Left ventricle myocardium superior (tissue), 1 donor: ENCODE results near the gene TMCC2. TPM values are rescaled to one million over a fixed set of nuclear protein-coding genes. Genes with fewer than 3 reads are reported as not detected.
A peak's percentile ranks its signal among the peaks of the same experiment; 100 is the strongest.

Experiments
- ATAC-seq: fragments of 200-7000 bp; cut with Tn5 transposase; one replicate; pipeline ENCODE4 v1.9.1; 2020; ENCODE audit warnings: mild to moderate bottlenecking, moderate library complexity
- DNase-seq: peaks from one replicate; pipeline ENCODE4 v3.0.0-alpha.2; 2020
- intact Hi-C: fragments of 100-400 bp; cut with micrococcal nuclease; formaldehyde crosslinking; loops from one replicate; pipeline ENCODE4 v1.11.0; 2022
- total RNA-seq: library from RNA; stranded (reverse); fragmentation: NEBNext Ultra II Directional; extraction: Animal tissue kit (Norgen Biotek cat#: 25700); gene quantifications from one replicate; pipeline ENCODE4 v1.2.1, GENCODE V29; 2021
- donor health status: DM: no; HTN: yes; CAD: no; lungs with severe emphysema.

Gene TMCC2
- total RNA-seq, 1 donor from 2014 or later: 1.3 TPM

- ATAC-seq: peak; percentile 36
- peak; percentile 63 for DNase-seq
Measured at GRCh38 chr1:205313563-205314308, 86.0 kb downstream of the TMCC2 start.

DNA sequence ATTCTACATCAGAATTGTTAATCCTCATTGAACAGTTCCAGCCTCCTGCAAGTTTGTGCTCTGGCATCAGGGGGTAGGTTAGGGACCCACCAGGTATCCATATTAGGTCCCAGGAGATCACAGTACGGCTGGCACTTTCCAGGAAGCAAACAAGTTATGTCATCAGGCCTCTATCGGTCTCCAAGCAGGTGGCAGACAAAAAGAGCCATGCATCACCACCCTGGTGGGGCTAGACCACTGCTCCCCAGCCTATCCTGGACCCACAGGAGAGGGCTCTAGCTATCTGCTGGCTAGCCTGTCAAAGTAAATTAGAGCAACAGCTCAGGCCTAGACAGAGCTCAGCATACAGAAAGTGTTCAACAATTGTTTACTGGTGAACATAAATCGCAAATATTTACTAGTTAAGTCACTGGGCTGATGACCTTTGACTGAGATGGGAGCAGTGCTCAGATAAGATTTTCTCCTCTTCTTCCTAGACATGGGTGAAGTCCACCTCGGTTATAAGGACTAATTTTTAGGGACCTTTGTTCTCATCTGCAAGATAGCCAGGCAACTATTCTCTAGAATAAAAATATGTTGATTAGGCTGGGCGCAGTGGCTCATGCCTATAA lies 87.4 kb downstream of the TMCC2 start:
- DNase-seq: no peak
- no peak for ATAC-seq
- intact Hi-C loops: no loop called here

More at GRCh38 chr1:205313563-205314308, 86.0 kb downstream of the TMCC2 start:
- intact Hi-C loops: no loop called here

DNA sequence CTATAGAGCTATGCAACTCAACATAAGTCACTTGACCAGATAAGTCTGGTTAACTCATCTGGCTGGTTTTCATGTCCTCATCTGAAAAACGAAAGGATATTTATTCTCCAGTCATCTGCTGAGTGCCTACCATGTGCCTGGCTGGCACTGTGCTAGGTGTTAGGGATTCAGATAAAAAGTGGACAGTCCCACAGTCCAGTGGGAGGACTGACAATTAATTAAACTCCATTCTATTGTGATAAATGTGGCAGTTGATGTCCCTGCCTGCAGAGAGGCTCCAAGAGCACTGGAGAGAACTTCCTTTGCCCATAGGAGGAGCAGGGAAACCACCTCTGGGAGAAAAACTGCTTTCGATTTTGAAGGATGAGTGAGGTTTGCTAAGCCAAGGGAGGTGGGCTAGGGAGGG lies 88.4 kb downstream of the TMCC2 start:
- peak; percentile 54 for ATAC-seq
- intact Hi-C loops: no loop called here
- peak; percentile 47 for DNase-seq

GRCh38 chr1:205317311-205317917 lies 89.7 kb downstream of the TMCC2 start:
- DNase-seq: peak; percentile 88
- peak; percentile 68 for ATAC-seq
- intact Hi-C loops: no loop called here

DNA sequence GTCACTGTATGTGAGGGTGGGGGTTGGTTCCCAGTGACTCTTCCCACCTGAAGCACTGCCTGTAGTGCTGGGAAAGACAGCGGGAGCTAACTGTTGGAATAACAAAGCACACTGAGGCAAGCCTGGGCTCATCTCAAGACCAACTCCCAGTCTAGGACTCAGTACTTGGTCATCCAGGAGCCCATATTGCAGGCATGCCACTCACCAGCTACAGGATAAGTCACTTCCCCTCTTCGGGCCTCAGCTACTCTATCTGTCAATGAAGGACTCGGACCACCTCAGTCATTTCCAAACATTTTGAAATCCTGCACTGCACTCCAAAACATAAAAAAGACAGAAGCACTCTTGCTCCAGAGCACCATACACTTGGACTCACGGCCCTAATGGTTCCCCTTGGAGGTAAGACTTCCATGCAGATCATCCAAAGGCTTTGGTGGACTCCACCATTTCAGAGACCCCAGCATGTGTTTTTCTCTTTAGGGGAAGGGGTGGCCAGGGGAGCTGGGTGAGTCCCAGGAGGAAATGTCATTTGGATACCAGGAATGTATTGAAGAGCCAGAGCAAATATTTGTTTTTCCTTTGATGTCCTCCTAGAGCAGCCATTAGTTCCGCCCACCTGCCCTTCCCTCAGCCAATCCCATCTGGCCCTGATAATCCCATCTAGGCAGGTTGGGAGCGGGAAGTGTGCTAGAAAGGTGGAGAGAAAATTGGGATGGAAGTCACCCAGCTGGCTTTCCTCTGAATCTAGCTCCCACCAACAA lies 90.7 kb downstream of the TMCC2 start:
- ATAC-seq (no peak), DNase-seq (no peak)
- intact Hi-C loops: no loop called here

GRCh38 chr1:205319081-205320018 lies 91.6 kb downstream of the TMCC2 start:
- DNase-seq: peak; percentile 77
- intact Hi-C loops: no loop called here
- peak; percentile 38 for ATAC-seq

DNA sequence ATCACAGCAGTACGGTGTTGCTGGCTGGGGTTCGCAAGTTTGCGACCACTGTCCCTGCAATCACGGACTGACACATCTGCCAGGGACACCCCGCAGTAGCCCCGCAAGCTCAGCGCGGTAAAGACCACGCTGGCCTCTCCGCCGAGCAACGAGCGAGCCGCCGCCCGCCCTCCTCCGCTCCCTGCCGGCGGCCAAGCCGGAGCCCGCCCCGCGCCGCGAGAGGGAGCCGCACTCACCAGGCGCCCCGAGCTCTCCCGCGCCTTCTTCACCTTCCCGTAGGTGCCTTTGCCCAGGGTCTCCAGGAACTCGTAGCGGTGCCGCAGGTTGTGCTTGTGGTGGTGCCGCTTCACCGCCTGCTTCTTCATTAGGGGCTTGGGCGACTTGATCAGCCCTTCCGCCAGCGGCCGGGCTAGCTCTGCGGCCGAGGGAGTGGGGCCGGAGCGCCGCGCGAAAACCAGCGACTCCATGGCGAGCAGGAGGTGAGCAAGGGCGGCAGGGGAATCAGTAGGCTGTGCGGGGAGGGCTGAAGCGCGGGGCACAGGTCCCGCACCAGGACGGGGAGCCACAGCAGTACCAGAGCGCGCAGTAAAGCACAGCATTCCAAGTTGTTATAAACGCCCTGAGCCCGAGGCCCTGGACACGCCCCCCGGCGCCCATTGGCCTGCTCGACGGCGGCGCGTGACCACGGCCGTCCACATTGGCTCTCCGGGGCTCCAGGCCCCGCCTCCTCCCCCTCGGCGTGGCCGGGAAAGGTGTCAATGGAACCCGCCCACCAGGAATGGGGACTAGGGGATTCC lies 93.6 kb downstream of the TMCC2 start, which contains the start of gene NUAK2:
NUAK2 (minus strand) TSS at position 584 of the 797 bp plus-strand sequence; CDS start at position 467, 117 bp downstream.
- intact Hi-C loops: no loop called here
- ATAC-seq (peak; percentile 91), DNase-seq (peak; percentile 96)

DNA sequence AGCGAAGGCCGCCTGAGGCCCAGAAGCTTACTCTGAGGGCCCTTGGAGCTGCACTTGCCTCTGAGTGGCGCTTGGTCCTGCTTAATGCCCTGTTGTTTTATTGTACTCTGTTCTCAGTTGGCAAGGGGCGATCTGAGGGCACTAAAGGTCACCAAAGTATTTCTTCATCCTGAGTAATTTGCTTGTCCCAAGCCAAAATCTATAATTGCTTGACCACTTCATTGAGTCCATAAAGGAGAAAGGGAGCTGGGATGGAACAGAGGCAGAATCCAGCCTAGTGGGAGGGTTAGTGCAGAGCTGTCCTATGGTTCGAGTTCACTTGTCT lies 94.2 kb downstream of the TMCC2 start:
- intact Hi-C loops: no loop called here
- DNase-seq (no peak), ATAC-seq (no peak)

Other genes with a start within 250 kb of the TMCC2 start
- 0.64 TPM for gene CNTN2, start 184.7 kb upstream of the TMCC2 start, total RNA-seq
- 3.7 TPM for gene TMEM81, start 143.5 kb upstream of the TMCC2 start, total RNA-seq
- 10.9 TPM for gene RBBP5, start 106.0 kb upstream of the TMCC2 start, total RNA-seq
- 6.1 TPM for gene DSTYK, start 16.2 kb upstream of the TMCC2 start, total RNA-seq
- 1.5 TPM for gene NUAK2, start 93.8 kb downstream of the TMCC2 start, total RNA-seq
- not detected for gene KLHDC8A, start 129.0 kb downstream of the TMCC2 start, total RNA-seq
- gene LEMD1, start 194.1 kb downstream of the TMCC2 start, total RNA-seq: not detected
- gene BLACAT1, start 228.1 kb downstream of the TMCC2 start, total RNA-seq: not detected